HCT116 (cell line): ENCODE measurements around the gene C19orf38.

Experiments
- CBX3 ChIP-seq: IDR thresholded peaks from 2 replicates; pipeline ENCODE4 v1.6.1; 2012; ENCODE audit warnings: low read depth
- EZH2phosphoT487 ChIP-seq: fragments of 200-600 bp; IDR thresholded peaks from 2 replicates; pipeline ENCODE4 v1.6.1; 2018; ENCODE audit warnings: antibody characterized with exemption, borderline replicate concordance
- FOSL1 ChIP-seq: IDR thresholded peaks from 2 replicates; pipeline ENCODE4 v1.6.1; 2012; ENCODE audit warnings: low read depth
- POLR2A ChIP-seq: IDR thresholded peaks from 2 replicates; pipeline ENCODE4 v1.7.0; 2011; ENCODE audit warnings: borderline replicate concordance; ENCODE audit not compliant: insufficient read depth, insufficient read length; ENCODE audit errors: extremely low read depth
- POLR2AphosphoS5 ChIP-seq: IDR thresholded peaks from 2 replicates; pipeline ENCODE4 v1.6.1; 2011; ENCODE audit warnings: mild to moderate bottlenecking, low read depth, low read length, moderate library complexity
- RAD21 ChIP-seq: IDR thresholded peaks from 2 replicates; pipeline ENCODE4 v1.6.1; 2012; ENCODE audit warnings: low read depth, mild to moderate bottlenecking
- SIN3A ChIP-seq: IDR thresholded peaks from 2 replicates; pipeline ENCODE4 v1.6.1; 2012; ENCODE audit warnings: low read depth
- TF ChIP-seq, protein P1 (sequence below), 3 experiments: fragments of 200-600 bp in 1 of 3; sonication (generic) in 1 of 3; IDR thresholded peaks in 2 of 3; conservative IDR thresholded peaks in 1 of 3; 2 replicates each; pipeline ENCODE4 v1.5.1; 2012 to 2017; ENCODE audit warnings: low read depth in 2 of 3, low read length in 2 of 3, antibody characterized with exemption in 1 of 3, borderline replicate concordance in 1 of 3, control low read depth in 1 of 3, mild to moderate bottlenecking in 1 of 3, mixed read lengths in 1 of 3, mixed run types in 1 of 3, moderate library complexity in 1 of 3; ENCODE audit not compliant: insufficient read depth in 1 of 3
- TF ChIP-seq, protein P2 (sequence below): IDR thresholded peaks from 2 replicates; pipeline ENCODE4 v1.6.1; 2012
- TF ChIP-seq, protein P3 (sequence below): IDR thresholded peaks from 2 replicates; pipeline ENCODE4 v1.6.1; 2012
- TF ChIP-seq, protein P4 (sequence below): IDR thresholded peaks from 2 replicates; pipeline ENCODE4 v1.6.1; 2012; ENCODE audit warnings: low read depth

DNA sequence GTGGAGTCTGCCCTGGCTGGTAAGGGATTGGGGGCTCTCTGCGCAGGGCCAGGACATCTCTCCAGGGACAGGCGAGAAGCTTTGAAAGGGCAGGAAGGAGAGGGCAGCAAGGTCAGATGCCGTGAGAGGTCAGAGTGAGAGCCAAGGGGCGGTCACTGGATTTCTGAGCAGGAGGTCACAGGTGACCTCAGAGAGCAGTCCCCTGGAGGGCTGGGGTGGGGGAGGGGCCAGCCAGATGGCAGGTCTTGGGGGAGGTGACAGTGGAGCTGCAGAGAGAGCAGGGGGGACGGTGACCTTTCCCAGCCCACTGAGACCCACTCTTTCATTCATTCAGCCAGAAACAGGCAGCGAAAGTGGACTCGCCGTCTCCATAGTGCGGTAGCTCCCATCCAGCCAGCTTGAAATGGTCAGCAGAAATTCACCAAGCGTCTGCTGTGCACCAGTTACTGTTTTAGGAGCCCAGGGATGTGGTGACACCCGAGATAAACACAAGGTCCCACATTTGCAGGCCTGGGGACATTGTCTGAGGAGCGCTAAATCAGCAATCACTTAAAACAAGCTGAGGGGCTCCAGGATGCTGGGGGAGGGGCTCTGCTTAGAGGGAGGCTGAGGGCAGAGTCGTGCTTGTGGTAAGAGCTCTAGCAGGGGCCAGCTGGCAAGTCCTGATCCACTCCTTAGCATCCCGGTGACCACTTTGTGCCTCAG is 33.3 kb downstream of the C19orf38 start:
- TF ChIP-seq POLR2A: no peak
- TF ChIP-seq, protein P1, sequence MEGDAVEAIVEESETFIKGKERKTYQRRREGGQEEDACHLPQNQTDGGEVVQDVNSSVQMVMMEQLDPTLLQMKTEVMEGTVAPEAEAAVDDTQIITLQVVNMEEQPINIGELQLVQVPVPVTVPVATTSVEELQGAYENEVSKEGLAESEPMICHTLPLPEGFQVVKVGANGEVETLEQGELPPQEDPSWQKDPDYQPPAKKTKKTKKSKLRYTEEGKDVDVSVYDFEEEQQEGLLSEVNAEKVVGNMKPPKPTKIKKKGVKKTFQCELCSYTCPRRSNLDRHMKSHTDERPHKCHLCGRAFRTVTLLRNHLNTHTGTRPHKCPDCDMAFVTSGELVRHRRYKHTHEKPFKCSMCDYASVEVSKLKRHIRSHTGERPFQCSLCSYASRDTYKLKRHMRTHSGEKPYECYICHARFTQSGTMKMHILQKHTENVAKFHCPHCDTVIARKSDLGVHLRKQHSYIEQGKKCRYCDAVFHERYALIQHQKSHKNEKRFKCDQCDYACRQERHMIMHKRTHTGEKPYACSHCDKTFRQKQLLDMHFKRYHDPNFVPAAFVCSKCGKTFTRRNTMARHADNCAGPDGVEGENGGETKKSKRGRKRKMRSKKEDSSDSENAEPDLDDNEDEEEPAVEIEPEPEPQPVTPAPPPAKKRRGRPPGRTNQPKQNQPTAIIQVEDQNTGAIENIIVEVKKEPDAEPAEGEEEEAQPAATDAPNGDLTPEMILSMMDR (IDR thresholded peaks at IDR 0.05 in 2 of 3, conservative IDR thresholded peaks at IDR 0.05 in 1 of 3; ENCODE audit: borderline replicate concordance in 1 of 3, insufficient read depth in 1 of 3, low read depth in 2 of 3, low read length in 2 of 3): no peak
- TF ChIP-seq, protein P2, sequence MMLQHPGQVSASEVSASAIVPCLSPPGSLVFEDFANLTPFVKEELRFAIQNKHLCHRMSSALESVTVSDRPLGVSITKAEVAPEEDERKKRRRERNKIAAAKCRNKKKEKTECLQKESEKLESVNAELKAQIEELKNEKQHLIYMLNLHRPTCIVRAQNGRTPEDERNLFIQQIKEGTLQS: no peak
- no peak for TF ChIP-seq CBX3
- TF ChIP-seq, protein P3, sequence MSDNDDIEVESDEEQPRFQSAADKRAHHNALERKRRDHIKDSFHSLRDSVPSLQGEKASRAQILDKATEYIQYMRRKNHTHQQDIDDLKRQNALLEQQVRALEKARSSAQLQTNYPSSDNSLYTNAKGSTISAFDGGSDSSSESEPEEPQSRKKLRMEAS: no peak
- TF ChIP-seq POLR2AphosphoS5: no peak
- TF ChIP-seq, protein P4, sequence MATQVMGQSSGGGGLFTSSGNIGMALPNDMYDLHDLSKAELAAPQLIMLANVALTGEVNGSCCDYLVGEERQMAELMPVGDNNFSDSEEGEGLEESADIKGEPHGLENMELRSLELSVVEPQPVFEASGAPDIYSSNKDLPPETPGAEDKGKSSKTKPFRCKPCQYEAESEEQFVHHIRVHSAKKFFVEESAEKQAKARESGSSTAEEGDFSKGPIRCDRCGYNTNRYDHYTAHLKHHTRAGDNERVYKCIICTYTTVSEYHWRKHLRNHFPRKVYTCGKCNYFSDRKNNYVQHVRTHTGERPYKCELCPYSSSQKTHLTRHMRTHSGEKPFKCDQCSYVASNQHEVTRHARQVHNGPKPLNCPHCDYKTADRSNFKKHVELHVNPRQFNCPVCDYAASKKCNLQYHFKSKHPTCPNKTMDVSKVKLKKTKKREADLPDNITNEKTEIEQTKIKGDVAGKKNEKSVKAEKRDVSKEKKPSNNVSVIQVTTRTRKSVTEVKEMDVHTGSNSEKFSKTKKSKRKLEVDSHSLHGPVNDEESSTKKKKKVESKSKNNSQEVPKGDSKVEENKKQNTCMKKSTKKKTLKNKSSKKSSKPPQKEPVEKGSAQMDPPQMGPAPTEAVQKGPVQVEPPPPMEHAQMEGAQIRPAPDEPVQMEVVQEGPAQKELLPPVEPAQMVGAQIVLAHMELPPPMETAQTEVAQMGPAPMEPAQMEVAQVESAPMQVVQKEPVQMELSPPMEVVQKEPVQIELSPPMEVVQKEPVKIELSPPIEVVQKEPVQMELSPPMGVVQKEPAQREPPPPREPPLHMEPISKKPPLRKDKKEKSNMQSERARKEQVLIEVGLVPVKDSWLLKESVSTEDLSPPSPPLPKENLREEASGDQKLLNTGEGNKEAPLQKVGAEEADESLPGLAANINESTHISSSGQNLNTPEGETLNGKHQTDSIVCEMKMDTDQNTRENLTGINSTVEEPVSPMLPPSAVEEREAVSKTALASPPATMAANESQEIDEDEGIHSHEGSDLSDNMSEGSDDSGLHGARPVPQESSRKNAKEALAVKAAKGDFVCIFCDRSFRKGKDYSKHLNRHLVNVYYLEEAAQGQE: no peak
- no peak for TF ChIP-seq SIN3A
- no peak for TF ChIP-seq FOSL1
- TF ChIP-seq EZH2phosphoT487: no peak
- TF ChIP-seq RAD21: no peak
